Mucosa of rectum (tissue), 2 donors: ENCODE measurements around the gene MAPK11.
A peak's percentile ranks its signal among the peaks of the same experiment; 100 is the strongest.
"Not testable (repeated sequence)": the region's sequence is repeated elsewhere in the genome, so short reads cannot be mapped to it uniquely, and the experiment has no call there.

ENCODE experiments used
- H3K27ac ChIP-seq, 2 donors: one replicate each; pipeline ENCODE4 v1.7.0; 2013; ENCODE audit warnings: inconsistent platforms in 2 of 2, low read depth in 2 of 2, low read length in 2 of 2
- H3K27me3 ChIP-seq, 2 donors: one replicate each; pipeline ENCODE4 v1.7.0; 2013; ENCODE audit warnings: low read length in 2 of 2; ENCODE audit not compliant: control insufficient read depth in 2 of 2, insufficient read depth in 2 of 2
- H3K36me3 ChIP-seq, 2 donors: one replicate each; pipeline ENCODE4 v1.7.0; 2013; ENCODE audit warnings: low read length in 2 of 2; ENCODE audit not compliant: control insufficient read depth in 2 of 2, insufficient read depth in 2 of 2
- H3K4me1 ChIP-seq, 2 donors: one replicate each; pipeline ENCODE4 v1.7.0; 2013; ENCODE audit warnings: low read length in 2 of 2, mild to moderate bottlenecking in 1 of 2; ENCODE audit not compliant: control insufficient read depth in 2 of 2, insufficient read depth in 2 of 2
- H3K4me3 ChIP-seq, 2 donors: one replicate each; pipeline ENCODE4 v1.7.0; 2013; ENCODE audit warnings: low read length in 2 of 2
- H3K9ac ChIP-seq, 2 donors: one replicate each; pipeline ENCODE4 v1.7.0; 2013; ENCODE audit warnings: low read length in 2 of 2, low read depth in 1 of 2, mild to moderate bottlenecking in 1 of 2
- H3K9me3 ChIP-seq, 2 donors: one replicate each; pipeline ENCODE4 v1.7.0; 2013; ENCODE audit warnings: low read length in 2 of 2; ENCODE audit not compliant: control insufficient read depth in 2 of 2
- donor health status: healthy.
- donor health status: Normal muscosa, but diverticular disease.

MAPK11 gene

DNA sequence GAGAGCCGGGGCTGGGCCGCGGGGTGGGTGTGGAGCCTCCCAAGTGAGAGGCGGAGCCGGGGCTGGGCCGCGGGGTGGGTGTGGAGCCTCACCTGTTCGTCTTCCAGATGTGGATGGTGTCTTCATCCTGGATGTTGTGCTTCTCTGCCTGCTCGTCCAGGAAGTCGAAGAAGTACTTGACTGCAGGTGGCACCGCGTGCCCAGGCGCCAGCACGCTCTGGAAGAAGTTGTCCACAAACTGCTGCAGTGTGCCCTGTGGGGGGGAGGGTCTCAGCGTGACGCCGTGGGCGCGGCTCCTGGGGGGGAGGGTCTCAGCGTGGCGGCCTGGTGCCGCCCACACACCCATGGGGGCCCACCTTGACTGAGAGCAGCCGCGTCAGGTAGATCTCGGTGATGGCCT is 7.6 kb upstream of the MAPK11 start:
- H3K4me3 ChIP-seq = no peak overlapping the region
- peaks cover 57 to 69% of the 10 kb centered on the region in 2 donors for H3K36me3 ChIP-seq
- no peaks in the 10 kb centered on the region for H3K4me1 ChIP-seq
- no peaks in the 10 kb centered on the region for H3K27me3 ChIP-seq
- H3K9ac ChIP-seq = no peak overlapping the region
- H3K9me3 ChIP-seq = no peaks in the 10 kb centered on the region
- H3K27ac ChIP-seq = no peak overlapping the region

DNA sequence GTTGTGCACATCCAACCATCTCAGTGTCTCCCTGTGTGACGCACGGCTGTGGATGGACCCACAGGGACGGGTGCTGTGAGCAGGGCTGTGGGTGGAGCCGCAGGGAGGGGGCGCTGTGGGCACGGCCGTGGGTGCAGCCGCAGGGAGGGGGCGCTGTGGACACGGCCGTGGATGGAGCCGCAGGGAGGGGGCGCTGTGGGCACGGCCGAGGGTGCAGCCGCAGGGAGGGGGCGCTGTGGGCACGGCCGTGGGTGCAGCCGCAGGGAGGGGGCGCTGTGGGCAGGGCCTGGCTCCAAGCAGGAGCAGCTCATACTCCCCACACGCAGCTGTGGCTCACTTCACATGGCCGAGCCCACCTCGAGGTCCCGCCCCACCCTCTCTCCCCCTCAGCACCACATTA is 6.0 kb upstream of the MAPK11 start:
- Histone ChIP-seq H3K4me1 (peaks cover 5 to 11% of the 10 kb centered on the region in 2 donors), H3K36me3 (peaks cover 41 to 53% of the 10 kb centered on the region in 2 donors), H3K9me3 (no peaks in the 10 kb centered on the region), H3K27ac (peak overlapping the region in 1 of 2 donors; percentile 35), H3K9ac (no peak overlapping the region), H3K27me3 (peaks cover 0 to 2% of the 10 kb centered on the region in 2 donors), H3K4me3 (no peak overlapping the region)

DNA sequence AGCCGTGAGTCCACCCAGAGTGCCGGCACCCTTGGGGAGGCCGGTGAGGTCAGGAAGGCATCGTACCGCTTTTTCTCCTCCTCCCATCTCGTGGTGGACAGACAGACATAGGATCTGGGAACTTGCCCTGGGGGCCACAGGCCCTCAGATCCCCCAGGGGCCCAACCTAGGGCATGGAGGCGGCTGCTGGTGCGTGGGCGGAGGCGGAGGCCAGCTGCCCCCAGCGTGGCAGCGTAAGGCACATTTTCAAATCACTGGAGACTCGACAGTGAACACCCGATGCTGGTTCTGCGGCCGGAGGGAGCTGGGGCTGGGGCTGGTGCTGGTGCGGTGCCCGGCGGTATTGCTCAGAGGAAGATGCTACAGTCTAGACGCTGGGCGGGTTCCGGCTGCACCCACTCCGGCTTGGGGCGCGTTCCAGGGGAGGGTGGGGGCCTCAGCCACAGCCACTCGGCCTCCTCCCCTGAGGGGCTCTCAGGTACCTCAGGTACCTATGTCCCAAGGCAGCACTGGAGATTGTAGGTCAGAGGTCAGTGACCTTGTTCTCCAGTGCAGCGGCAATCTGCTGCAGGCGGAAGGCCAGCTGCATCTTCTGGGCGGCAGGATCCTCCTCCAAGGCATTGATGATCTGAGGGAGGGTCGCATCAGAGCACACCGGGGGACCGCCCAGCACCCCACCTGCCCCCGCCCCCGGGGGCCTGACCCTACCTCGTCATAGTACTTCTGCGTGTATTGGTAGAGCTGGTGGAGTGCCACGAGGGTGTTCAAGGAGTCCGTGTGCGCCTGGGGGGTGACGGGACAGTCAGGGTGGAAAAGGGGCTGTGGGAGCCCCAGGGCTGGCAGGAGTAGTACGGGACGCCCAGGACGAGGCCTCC is 5.2 kb upstream of the MAPK11 start:
- H3K27me3 ChIP-seq = peaks cover 0 to 2% of the 10 kb centered on the region in 2 donors
- H3K27ac ChIP-seq = no peak overlapping the region
- no peak overlapping the region for H3K4me3 ChIP-seq
- no peaks in the 10 kb centered on the region for H3K9me3 ChIP-seq
- H3K4me1 ChIP-seq = peaks cover 12 to 18% of the 10 kb centered on the region in 2 donors
- no peak overlapping the region for H3K9ac ChIP-seq
- peaks cover 36 to 47% of the 10 kb centered on the region in 2 donors for H3K36me3 ChIP-seq

DNA sequence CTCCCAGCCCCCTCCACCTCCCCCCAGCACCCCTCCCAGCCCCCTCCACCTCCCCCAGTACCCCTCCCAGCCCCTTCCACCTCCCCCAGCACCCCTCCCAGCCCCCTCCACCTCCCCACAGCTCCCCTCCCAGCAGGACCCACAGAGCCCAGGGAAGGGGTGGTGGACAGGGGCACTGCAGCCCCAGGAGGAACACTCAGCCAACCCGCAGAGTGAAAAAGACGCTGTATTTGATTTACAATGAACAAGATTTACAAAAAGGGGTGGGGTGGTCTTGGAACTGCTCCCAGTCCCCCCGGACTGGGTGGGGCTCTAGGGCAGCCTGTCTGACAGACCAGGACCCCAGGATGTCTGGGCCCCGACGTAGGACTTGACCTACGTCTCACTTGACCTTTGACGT is 4.6 kb upstream of the MAPK11 start:
- Histone ChIP-seq H3K4me3 (no peak overlapping the region), H3K4me1 (peaks cover 12 to 19% of the 10 kb centered on the region in 2 donors), H3K27ac (no peak overlapping the region), H3K27me3 (peaks cover 0 to 2% of the 10 kb centered on the region in 2 donors), H3K9ac (no peak overlapping the region), H3K9me3 (no peaks in the 10 kb centered on the region), H3K36me3 (peaks cover 32 to 41% of the 10 kb centered on the region in 2 donors)

DNA sequence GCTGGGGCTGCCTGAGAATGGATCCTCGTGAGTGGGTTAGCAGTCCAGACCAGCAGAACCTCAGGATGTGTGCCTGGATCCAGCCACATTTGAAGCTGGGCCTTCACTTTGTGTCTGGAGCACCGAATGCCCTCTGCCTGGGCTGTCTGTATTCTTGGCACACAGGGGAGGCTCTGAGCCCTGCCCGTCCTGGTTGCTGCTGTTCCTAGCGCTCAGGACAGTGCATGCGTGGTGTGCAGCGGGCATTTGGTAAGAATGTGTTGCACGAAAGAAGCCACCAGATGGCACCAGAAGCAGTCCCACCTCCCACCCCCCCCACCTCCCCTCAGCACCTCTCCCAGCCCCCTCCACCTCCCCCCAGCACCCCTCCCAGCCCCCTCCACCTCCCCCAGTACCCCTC is 4.1 kb upstream of the MAPK11 start:
- peaks cover 27 to 37% of the 10 kb centered on the region in 2 donors for H3K36me3 ChIP-seq

DNA sequence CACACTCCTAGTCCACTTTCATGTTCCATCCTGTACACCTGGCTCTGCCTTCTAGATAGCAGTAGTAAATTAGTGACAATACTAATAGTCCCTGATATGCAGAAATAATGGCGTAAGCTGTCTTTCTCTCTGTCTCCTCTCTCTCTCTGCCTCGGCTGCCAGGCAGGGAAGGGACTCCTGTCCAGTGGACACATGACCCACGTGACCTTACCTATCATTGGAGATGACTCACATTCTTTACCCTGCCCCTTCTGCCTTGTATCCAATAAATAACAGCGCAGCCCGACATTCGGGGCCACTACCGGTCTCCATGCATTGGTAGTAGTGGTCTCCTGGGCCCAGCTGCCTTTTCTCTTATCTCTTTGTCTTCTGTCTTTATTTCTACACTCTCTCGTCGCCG is 3.6 kb upstream of the MAPK11 start:
- H3K9me3 ChIP-seq, H3K27me3 ChIP-seq, H3K27ac ChIP-seq, H3K9ac ChIP-seq, H3K4me3 ChIP-seq: not testable (repeated sequence)
- Histone ChIP-seq H3K36me3 (peaks cover 25 to 31% of the 10 kb centered on the region in 2 donors), H3K4me1 (peaks cover 12 to 19% of the 10 kb centered on the region in 2 donors)

More for the DNA sequence above, 4.1 kb upstream of the MAPK11 start:
- H3K4me3 ChIP-seq = no peak overlapping the region
- H3K27ac ChIP-seq = no peak overlapping the region
- peaks cover 0 to 3% of the 10 kb centered on the region in 2 donors for H3K27me3 ChIP-seq
- H3K9me3 ChIP-seq = no peaks in the 10 kb centered on the region
- no peak overlapping the region for H3K9ac ChIP-seq
- peaks cover 12 to 19% of the 10 kb centered on the region in 2 donors for H3K4me1 ChIP-seq

DNA sequence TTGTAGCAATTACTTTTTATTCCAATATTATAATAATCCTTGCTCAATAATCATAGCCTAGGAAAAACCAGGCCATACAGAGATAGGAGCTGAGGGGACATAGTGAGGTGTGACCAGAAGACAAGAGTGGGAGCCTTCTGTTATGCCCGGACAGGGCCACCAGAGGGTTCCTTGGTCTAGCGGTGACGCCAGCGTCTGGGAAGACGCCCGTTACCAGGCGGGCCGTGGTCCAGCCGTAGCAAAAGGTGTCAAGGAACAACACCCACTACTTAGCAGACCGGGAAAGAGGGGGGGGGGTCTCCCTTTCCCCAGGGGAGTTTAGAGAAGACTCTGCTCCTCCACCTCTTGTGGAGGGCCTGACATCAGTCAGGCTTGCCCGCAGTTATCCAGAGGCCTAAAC is 3.2 kb upstream of the MAPK11 start:
- H3K36me3 ChIP-seq = peaks cover 23 to 27% of the 10 kb centered on the region in 2 donors
- H3K9ac ChIP-seq, H3K27ac ChIP-seq, H3K4me3 ChIP-seq, H3K27me3 ChIP-seq, H3K9me3 ChIP-seq: not testable (repeated sequence)
- peaks cover 12 to 19% of the 10 kb centered on the region in 2 donors for H3K4me1 ChIP-seq

DNA sequence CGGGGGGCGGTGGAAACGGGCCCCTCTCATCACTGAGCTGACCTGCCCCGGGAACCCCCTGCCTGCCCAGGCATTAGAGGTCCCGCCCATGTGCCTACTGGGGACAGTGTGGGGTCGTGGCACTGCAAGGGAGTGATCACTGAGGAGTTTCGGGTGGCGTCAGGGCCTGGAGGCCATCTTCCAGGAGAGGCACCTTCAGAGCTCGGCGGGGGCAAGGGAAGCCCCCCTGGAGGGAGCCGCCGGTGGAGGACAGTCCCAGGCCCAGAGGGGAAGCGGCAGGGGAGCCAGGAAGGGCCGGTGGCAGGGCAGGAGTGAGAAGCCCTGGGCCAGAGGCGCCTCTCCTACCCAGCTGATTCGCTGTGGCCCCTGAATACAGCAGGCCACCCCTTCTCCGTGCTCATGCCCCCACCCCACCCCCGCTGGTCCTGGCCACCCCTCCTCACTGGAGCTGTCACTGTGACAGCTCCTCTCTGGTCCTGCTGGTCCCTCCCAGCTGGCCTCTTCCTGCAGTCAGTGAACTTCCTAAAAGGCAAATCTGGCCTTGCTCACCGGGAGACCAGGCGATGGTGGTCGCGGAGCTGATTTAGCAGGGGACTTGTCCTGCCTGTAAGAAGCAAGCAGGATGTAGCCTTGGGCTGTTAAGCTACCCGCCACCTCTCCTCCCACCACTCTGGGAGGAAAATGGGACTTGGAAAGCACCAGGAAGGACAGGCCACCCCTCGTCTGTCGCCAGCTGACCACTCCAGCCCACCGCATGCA is 2.0 kb upstream of the MAPK11 start:
- H3K9me3 ChIP-seq = no peaks in the 10 kb centered on the region
- no peak overlapping the region for H3K9ac ChIP-seq
- peaks cover 0 to 6% of the 10 kb centered on the region in 2 donors for H3K27me3 ChIP-seq
- H3K4me3 ChIP-seq = no peak overlapping the region
- H3K36me3 ChIP-seq = peaks cover 12 to 16% of the 10 kb centered on the region in 2 donors
- peaks cover 18 to 19% of the 10 kb centered on the region in 2 donors for H3K4me1 ChIP-seq
- no peak overlapping the region for H3K27ac ChIP-seq

DNA sequence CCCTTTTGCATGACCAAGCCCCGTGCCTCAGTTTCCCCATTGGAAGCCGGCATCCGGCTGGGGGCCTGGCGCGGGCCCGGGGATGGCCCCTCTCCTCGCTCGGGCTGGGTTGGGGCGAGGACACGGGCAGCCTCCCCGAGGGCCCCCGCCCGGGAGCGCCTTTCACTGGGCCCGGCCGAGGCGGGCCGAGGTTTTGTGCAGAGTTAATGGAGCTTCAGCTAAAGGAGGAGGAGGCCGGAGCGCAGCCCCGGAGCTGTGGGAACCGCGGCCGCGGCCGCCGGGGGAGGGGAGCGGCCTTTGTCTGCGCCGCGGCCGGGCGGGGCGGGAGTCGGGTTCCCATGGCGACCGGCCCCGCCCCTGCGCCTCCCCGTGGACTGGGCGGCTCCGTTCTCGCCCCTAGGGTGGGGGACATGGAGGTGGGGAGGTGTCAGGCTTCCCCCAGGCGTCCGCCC is 1.4 kb upstream of the MAPK11 start:
- H3K27ac ChIP-seq = no peak overlapping the region
- H3K4me3 ChIP-seq = peak overlapping the region; percentile 13 to 35
- peaks cover 4 to 6% of the 10 kb centered on the region in 2 donors for H3K27me3 ChIP-seq
- H3K36me3 ChIP-seq = peaks cover 10 to 13% of the 10 kb centered on the region in 2 donors
- H3K9ac ChIP-seq = no peak overlapping the region
- H3K9me3 ChIP-seq = no peaks in the 10 kb centered on the region
- peaks cover 18 to 19% of the 10 kb centered on the region in 2 donors for H3K4me1 ChIP-seq
